Right lobe of liver (tissue), 4 donors: ENCODE measurements around the gene CTSL.

ENCODE experiments used
- CTCF ChIP-seq, 4 donors: fragments of 200-600 bp in 3 of 4; fragments of 450-650 bp in 1 of 4; IDR thresholded peaks; one replicate each; pipeline versions ENCODE4 v1.5.1 to v1.8.0; 2016 to 2022; ENCODE audit warnings: antibody characterized with exemption in 4 of 4, mild to moderate bottlenecking in 2 of 4
- POLR2A ChIP-seq: fragments of 450-650 bp; IDR thresholded peaks from one replicate; pipeline ENCODE4 v1.6.1; 2017; ENCODE audit warnings: antibody characterized with exemption, mild to moderate bottlenecking
- donor health status: DM: no; HTN: no; CAD: no.
- donor health status: DM: no; HTN: no; CAD: no.
- donor health status: DM: no; HTN: yes; CAD: no.

- TF ChIP-seq CTCF (IDR thresholded peaks at IDR 0.05) (no peak), POLR2A (no peak)
Observed at GRCh38 chr9:87720173-87720572, 5.7 kb upstream of the CTSL start.
